CD4-positive, alpha-beta T cell treated with Interleukin-15 for 4 hours (primary cell): ENCODE data around the gene PPP1R16B.

Experiments used
- DNase-seq: peaks from one replicate; pipeline ENCODE4 v3.0.0-alpha.2; 2020; ENCODE audit warnings: low spot score

Gene PPP1R16B

GRCh38 chr20:38805502-38805957, at the start of gene PPP1R16B:
Gene PPP1R16B (plus strand): TSS chr20:38805697. CDS start chr20:38835926, 30,229 bp downstream.
- peak; percentile 68 for DNase-seq

DNA sequence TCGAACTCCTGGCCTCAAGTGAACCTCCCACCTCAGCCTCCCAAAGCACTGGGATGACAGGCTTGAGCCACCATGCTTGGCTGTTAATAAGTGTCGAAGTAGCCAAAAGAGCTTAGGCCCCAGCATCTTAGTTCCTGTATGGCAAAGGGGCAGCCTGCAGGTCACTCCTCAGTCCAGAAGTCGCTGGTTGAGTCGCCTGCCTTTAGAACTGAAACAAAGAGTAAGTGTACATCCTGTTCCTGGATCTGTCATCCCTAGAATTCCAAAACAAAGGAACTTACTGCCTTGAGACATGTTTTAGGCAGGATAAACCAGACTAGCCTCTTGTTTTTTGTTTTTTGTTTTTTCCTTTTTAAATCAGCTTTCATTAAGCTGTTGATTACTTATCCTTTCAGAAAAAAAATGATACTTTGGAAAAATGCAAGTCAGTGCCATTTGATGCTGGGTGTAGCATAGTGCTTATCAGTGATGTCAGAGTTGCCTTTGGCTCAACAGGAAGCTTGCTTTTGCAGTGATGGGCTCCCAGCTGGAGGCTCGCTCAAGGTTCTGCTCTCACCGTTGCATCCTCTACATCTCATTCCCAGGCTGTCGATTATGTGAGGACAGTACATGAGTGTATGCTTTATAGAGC, 48.2 kb upstream of the PPP1R16B start:
- no peak for DNase-seq

DNA sequence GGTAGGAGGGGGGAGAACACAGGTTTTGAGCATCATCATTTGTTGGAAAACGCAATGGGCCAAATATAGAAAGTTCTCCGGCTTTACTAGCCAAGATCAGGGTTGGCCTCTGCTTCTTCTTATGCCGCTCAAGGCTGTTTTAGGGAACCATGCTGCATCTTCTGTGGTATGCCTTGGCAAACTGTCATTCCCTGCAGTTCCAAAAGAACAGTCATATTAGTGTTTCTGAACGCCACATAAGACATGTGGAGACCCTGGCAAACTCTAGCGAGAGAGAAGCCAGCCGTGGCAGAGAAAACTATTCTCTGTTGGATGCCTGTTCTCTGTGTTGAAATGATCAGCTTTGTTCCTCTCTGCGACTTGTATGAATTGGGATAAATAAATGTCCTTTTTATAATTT, 46.4 kb upstream of the PPP1R16B start:
- no peak for DNase-seq

DNA sequence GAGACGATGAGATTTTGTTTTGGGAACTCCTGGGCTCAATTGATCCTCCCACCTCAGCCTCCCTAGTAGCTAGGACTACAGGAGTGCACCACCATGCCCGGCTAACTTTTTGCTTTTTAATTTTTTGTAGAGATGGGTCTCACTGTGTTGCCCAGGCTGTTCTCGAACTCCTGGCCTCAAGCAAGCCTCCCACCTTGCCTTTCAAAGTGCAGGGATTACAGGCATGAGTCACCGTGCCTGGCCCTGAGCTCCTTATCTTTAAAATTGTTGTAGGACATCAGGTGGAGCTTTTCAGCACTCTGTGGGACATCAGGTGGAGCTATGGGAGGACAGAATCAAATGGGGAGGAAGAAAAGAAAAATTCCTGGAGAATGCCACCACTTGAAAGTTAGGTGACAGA, 44.5 kb upstream of the PPP1R16B start:
- no peak for DNase-seq

- no peak for DNase-seq
These were observed 43.3 kb upstream of the PPP1R16B start for GRCh38 chr20:38762174-38762573.

DNA sequence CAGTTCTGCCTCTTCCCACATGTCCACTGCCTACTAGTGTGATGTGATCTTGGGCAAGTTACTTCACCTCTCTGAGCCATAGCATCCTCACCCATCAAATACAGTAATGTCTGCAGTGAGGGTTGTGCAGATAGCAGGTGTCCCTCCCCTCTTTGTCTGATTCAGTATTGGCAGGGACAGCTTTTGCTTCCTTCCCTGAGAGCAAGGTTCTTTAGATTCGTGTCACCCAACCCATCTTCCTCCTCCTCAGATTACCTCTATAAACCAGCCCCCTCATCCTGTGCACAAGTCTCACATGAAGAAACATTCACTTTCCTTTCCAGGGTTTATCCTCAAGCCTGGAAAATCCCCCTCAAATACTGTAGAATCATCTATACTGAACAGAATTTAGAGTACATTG, 41.9 kb upstream of the PPP1R16B start:
- DNase-seq: no peak

DNA sequence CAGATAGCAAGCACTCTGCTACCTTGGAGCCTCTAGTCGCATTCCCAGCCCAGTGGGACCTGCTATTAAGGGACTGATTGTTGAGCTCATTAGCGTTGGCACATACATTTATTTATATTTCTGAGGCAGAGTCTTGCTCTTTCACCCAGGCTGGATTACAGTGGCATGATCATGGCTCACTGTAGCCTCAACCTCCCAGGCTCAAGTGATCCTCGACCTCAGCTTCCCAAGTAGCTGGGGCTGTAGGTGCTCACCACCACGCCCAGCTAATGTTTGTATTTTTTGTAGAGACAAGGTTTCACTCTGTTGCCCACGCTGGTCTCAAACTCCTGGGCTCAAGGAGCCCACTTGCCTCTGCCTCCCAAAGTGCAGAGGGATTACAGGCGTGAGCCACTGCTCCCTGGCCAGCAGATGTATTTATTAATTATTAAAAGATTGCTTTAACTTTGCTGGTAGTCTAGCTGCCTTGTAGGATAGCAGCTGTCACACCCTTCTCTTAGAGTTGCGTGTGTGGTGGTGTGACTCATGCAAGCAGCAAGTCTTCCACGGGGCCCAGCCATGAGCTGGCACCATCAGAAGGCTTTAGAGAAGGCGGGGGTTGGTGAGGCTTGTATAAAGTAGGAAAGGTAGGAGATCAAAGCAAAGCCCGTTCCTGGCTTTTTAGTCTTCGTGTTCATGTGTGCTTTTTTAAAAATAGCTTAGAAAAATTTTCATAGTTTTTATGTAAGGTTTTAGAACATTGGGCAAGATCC, 40.8 kb upstream of the PPP1R16B start:
- DNase-seq: peak; percentile 19

DNA sequence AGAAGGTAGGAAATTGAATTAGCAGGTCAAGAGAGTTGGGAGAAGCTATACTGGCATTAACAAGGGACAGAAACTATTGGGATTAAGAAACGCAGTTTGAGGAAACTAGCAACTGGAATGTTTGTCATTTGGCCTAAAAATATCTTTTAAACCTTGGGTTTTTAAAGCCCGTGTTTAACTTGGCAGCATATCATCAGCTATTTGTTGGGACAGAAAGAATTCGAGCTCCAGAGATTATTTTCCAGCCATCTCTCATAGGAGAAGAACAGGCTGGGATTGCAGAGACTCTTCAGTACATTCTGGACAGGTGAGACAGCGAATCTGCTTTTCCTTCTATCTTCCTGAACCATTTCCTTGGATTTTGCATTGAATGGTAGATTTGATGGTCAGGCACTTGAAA, 39.4 kb upstream of the PPP1R16B start:
- no peak for DNase-seq

- DNase-seq: no peak
These were observed 35.9 kb upstream of the PPP1R16B start for GRCh38 chr20:38769376-38770295.

GRCh38 chr20:38770546-38770945, 35.0 kb upstream of the PPP1R16B start:
- no peak for DNase-seq

DNA sequence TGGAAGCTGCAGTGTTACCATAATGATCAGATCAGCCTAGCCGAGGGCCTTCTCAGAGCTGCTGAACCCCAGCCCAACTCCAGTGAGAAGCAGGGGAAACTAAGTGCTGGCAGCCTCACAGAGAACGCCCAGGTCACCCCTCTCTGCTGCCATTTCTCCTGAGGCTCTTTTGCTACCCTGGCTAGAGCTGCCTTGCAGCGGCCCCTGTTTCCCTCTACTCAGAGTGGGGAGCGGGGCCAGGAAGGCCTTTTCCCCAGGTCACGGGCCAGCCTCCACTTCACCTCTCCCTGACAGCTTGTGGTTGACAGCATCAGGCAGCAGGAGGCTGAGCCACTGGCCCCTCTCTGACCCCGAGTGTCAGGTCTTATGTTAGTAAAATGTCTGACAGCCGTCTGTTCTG, 34.5 kb upstream of the PPP1R16B start:
- no peak for DNase-seq

DNA sequence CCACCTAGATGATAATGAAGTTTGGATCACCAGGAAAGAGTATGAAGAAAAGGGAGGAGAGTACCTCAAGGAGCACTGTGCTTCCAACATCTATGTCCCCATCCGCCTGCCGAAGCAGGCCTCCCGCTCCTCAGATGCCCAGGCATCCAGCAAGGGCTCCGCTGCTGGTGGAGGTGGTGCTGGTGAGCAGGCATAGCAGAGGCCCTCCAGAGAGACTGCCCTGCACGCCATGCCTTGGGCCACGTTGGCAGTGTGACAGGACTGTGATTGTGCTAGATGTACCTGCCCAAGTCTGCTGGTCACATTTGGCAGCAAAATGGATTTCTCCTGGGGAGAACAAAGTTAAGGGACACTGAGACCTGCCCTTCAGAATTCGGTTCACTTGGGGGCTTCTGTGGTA, 33.9 kb upstream of the PPP1R16B start:
- no peak for DNase-seq

DNA sequence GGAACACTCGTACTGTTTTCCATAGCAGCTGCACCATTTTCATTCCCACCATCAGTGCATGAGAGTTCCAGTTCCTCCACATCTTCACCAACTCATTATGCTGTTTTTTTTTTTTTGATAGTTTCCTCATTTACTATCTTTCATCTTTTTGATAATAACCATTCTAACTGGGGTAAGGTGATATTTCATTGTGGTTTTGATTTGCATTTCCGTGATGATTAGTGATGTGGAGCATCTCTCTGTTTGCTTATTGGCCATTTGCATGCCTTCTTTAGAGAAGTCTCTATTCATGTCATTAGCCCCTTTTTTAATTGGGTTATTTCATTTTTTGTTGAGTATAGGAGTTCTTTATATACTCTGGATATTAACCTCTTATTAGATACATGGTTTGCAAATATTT, 31.3 kb upstream of the PPP1R16B start:
- no peak for DNase-seq

GRCh38 chr20:38776363-38776762, 29.1 kb upstream of the PPP1R16B start:
- DNase-seq: peak; percentile 30

DNA sequence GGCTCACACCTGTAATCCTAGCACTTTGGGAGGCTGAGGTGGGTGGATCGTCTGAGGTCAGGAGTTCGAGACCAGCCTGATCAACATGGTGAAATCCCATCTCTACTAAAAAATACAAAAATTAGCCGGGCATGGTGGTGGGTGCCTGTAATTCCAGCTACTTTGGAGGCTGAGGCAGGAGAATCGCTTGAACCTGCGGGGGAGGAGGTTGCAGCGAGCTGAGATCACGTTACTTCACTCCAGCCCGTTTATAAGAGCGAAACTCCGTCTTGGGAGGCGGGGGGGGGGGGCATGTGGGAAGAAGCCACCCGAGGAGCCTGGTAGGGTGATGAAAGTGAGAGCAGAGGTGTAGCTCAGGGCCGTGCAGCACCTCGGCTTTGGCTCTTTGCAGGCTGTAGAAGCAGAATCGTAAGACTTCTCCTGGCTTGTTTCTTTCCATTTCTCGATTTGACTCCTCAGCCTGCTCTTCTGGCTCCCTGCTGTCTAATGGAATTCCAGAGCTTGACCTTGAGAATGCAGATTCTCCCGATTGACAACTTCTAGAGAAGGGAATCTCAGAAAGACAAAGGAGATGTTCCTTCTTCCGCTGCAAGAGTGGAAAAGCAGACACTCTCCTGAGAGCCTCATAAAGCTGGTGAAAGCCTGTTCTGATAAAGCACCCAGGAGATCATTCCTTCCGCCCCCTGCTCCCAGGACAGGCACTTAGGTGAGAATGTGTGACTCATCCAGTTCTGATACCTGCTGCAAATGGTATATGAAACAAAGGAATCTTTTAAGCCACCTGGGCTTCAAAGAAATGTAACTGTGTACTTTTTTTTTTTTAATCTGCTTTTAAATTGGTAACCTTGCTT, 26.0 kb upstream of the PPP1R16B start:
- no peak for DNase-seq

DNA sequence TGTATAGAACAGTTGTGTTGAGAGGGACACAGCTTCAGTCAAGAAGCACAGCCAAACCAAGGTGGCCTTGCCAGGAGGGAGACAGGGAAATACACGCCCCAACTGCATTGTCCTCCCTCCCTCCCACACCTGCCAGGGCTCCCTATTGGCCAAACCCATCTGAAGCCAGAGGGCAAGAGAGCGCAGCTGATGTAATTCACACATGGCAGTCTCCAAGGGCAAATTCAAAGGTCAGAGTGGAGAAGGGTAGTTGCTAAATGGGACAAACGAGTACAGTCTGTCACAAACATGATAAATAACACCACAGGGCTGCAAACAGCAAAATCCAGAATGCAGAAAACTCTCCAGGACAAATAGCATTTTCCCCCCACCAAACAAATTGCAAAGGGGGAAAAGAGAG, 23.2 kb upstream of the PPP1R16B start:
- DNase-seq: no peak

- no peak for DNase-seq
These were observed 17.6 kb upstream of the PPP1R16B start for GRCh38 chr20:38787870-38788269.

DNA sequence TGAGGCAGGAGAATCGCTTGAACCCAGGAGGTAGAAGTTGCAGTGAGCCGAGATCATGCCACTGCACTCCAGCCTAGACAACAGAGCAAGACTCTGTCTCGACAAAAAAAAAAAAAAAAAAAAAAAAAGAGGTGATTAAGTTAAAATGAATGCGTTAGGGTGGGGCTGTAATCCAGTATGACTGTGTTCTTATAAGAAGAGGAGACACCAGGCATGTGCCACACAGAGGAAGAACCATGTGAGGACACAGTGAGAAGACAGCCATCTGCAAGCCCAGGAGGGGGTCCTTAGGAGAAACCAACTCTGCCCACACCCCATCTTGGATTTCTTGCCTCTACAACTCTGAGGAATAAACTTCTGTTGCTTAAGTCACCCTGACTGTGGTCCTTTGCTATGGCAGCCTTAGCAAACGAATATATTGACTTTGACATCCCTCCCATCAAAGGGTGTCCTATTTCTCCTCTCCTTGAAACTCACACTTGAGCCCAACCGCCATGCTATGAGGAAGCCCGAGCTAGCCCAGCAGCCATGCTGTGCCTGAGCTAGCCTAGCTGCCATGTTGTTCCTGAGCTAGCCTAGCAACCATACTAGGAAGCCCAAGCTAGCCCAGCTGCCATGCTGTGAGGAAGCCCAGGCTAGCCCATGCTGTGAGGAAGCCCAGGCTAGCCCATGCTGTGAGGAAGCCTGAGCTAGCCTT, 15.8 kb upstream of the PPP1R16B start:
- DNase-seq: no peak

- peak; percentile 40 for DNase-seq
These were observed 15.1 kb upstream of the PPP1R16B start for GRCh38 chr20:38790200-38791053.

DNA sequence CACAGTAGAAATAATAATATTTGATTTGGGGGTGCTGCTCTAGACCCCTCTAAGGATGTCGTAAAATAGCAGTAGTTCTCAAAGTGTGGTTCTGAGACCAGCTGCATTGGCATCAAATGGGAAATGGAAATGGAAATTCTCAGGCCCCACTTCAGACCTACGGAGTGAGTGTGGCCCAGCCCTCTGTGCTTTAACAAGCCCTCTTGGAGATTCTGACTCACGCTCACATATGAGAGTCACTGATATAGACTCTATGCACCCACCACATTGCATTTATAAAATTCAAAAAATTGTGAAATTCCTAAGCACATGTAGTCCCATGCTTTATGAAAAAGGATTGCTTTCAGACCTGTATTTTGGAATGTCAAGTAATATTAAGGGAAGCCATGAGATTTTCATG, 14.2 kb upstream of the PPP1R16B start:
- no peak for DNase-seq
